ENCODE measurements around the gene NDUFB8.

DNA sequence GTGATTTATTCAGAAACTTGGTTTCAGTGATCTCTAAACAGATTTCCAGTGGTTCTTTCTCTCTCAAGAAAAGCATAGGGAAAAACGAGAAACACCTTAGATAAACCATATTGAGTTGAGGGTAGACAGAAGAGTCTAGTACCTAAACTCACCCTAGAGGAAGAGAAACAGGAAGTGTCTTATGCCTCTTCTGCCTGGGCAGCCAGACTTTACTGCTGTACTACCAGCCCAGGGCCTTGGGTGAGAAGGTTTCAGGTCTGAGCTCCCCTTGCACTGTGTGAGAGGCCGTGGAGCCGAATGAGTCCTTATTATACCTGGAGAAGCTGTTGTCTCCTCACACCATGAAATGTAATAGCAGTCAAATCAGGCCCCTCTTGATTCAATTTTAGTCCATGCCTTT is 24.3 kb upstream of the NDUFB8 start:
- TF ChIP-seq POLR2A (IDR thresholded peaks at IDR 0.05; ENCODE audit: low read depth, low read length) (no peak), CTCF (IDR thresholded peaks at IDR 0.05 in 2 of 3, conservative IDR thresholded peaks at IDR 0.05 in 1 of 3; ENCODE audit: control insufficient read depth in 2 of 3, extremely low read depth in 1 of 3, insufficient read depth in 1 of 3, low read depth in 3 of 3, low read length in 3 of 3) (no peak), CREM (IDR thresholded peaks at IDR 0.05; ENCODE audit: low read depth) (no peak), ASH2L (IDR thresholded peaks at IDR 0.05; ENCODE audit: borderline replicate concordance, low read depth) (no peak), SIX5 (IDR thresholded peaks at IDR 0.05; ENCODE audit: low read depth, low read length, severe bottlenecking) (no peak), NFYB (IDR thresholded peaks at IDR 0.05; ENCODE audit: insufficient read depth, low read depth, low read length) (no peak), ATF3 (IDR thresholded peaks at IDR 0.05; ENCODE audit: borderline replicate concordance, extremely low read depth, low read depth, low read length) (no peak), EZH2 (IDR thresholded peaks at IDR 0.05; ENCODE audit: borderline replicate concordance, control insufficient read depth, low read depth, low read length) (no peak), BCLAF1 (IDR thresholded peaks at IDR 0.05) (no peak), ETV6 (conservative IDR thresholded peaks at IDR 0.05 in 1 of 2, IDR thresholded peaks at IDR 0.05 in 1 of 2; ENCODE audit: borderline replicate concordance in 1 of 2, low read depth in 1 of 2) (no peak), TCF7 (IDR thresholded peaks at IDR 0.05; ENCODE audit: borderline replicate concordance) (no peak)
- TF ChIP-seq, protein P1, sequence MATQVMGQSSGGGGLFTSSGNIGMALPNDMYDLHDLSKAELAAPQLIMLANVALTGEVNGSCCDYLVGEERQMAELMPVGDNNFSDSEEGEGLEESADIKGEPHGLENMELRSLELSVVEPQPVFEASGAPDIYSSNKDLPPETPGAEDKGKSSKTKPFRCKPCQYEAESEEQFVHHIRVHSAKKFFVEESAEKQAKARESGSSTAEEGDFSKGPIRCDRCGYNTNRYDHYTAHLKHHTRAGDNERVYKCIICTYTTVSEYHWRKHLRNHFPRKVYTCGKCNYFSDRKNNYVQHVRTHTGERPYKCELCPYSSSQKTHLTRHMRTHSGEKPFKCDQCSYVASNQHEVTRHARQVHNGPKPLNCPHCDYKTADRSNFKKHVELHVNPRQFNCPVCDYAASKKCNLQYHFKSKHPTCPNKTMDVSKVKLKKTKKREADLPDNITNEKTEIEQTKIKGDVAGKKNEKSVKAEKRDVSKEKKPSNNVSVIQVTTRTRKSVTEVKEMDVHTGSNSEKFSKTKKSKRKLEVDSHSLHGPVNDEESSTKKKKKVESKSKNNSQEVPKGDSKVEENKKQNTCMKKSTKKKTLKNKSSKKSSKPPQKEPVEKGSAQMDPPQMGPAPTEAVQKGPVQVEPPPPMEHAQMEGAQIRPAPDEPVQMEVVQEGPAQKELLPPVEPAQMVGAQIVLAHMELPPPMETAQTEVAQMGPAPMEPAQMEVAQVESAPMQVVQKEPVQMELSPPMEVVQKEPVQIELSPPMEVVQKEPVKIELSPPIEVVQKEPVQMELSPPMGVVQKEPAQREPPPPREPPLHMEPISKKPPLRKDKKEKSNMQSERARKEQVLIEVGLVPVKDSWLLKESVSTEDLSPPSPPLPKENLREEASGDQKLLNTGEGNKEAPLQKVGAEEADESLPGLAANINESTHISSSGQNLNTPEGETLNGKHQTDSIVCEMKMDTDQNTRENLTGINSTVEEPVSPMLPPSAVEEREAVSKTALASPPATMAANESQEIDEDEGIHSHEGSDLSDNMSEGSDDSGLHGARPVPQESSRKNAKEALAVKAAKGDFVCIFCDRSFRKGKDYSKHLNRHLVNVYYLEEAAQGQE (IDR thresholded peaks at IDR 0.05; ENCODE audit: low read depth, low read length): no peak
- TF ChIP-seq, protein P2, sequence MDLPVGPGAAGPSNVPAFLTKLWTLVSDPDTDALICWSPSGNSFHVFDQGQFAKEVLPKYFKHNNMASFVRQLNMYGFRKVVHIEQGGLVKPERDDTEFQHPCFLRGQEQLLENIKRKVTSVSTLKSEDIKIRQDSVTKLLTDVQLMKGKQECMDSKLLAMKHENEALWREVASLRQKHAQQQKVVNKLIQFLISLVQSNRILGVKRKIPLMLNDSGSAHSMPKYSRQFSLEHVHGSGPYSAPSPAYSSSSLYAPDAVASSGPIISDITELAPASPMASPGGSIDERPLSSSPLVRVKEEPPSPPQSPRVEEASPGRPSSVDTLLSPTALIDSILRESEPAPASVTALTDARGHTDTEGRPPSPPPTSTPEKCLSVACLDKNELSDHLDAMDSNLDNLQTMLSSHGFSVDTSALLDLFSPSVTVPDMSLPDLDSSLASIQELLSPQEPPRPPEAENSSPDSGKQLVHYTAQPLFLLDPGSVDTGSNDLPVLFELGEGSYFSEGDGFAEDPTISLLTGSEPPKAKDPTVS (IDR thresholded peaks at IDR 0.05; ENCODE audit: low read depth, low read length): no peak

Measured in GM12878 (cell line).